ENCODE data around the gene KIAA1671. TPM values are rescaled to one million over a fixed set of nuclear protein-coding genes. Genes with fewer than 3 reads are reported as not detected.

The KIAA1671 gene
- total RNA-seq, 6 experiments from 2014 or later: 1.3 to 5.0 (median 1.6) TPM

DNA sequence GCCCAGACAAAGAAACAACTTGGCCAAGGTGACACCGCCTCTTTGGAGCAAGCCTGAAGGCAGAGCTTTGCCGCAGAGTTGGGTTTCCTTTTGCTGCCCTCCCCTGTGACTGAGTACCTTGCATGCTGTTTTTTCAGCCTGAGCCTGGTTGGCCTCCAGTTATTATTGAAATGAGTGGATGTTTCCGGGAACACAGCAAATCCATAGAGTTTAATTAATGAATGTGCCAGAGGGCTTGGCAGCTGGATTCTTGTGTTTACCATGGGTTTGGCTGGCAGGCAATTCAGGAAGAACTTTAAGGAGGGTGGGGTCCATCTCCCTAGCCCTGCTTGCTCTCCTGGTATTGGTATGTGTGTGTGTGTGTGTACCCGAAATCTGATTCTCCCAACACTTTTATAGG is 181.5 kb downstream of the KIAA1671 start:
- H3K9me3 Mint-ChIP-seq: peaks cover 40% of the 10 kb centered on the region
- no peak overlapping the region for H3K4me3 Mint-ChIP-seq
- no peaks in the 10 kb centered on the region for H3K4me1 Mint-ChIP-seq (ENCODE audit: low read depth)
- no peak overlapping the region for H3K27ac Mint-ChIP-seq
- H3K27me3 Mint-ChIP-seq (ENCODE audit: insufficient read depth): no peaks in the 10 kb centered on the region; the same call in 1 of the 2 replicates
- TF ChIP-seq, protein P1, sequence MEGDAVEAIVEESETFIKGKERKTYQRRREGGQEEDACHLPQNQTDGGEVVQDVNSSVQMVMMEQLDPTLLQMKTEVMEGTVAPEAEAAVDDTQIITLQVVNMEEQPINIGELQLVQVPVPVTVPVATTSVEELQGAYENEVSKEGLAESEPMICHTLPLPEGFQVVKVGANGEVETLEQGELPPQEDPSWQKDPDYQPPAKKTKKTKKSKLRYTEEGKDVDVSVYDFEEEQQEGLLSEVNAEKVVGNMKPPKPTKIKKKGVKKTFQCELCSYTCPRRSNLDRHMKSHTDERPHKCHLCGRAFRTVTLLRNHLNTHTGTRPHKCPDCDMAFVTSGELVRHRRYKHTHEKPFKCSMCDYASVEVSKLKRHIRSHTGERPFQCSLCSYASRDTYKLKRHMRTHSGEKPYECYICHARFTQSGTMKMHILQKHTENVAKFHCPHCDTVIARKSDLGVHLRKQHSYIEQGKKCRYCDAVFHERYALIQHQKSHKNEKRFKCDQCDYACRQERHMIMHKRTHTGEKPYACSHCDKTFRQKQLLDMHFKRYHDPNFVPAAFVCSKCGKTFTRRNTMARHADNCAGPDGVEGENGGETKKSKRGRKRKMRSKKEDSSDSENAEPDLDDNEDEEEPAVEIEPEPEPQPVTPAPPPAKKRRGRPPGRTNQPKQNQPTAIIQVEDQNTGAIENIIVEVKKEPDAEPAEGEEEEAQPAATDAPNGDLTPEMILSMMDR (IDR thresholded peaks at IDR 0.05): no peak
- no peaks in the 10 kb centered on the region for H3K36me3 Mint-ChIP-seq (ENCODE audit: low read depth)
- DNase-seq: no peak

DNA sequence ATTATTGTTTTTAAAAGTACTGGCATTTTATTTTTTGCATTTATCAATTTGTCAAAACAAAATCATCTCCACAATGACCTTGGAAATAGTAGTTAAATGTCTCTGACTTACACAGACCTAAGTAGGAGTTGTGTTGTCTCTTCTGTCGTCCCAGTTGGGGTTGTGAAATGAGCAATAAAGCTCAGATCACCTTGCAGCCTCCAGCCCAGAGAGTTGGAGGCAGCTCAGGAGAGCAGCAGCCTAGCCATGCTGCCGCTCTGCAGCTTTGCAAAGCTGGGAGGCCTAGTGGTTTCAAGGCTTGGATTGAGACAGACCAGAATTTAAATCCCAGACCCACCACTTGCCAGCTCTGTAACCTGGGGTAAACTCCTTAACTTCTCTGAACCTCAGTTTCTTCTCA is 181.9 kb downstream of the KIAA1671 start:
- no peaks in the 10 kb centered on the region; the same call in 1 of the 2 replicates for H3K27me3 Mint-ChIP-seq (ENCODE audit: insufficient read depth)
- TF ChIP-seq, protein P1 (IDR thresholded peaks at IDR 0.05): no peak
- no peak for DNase-seq
- H3K4me3 Mint-ChIP-seq: no peak overlapping the region
- no peaks in the 10 kb centered on the region for H3K4me1 Mint-ChIP-seq (ENCODE audit: low read depth)
- peaks cover 45% of the 10 kb centered on the region for H3K9me3 Mint-ChIP-seq
- H3K36me3 Mint-ChIP-seq (ENCODE audit: low read depth): no peaks in the 10 kb centered on the region
- H3K27ac Mint-ChIP-seq: no peak overlapping the region

DNA sequence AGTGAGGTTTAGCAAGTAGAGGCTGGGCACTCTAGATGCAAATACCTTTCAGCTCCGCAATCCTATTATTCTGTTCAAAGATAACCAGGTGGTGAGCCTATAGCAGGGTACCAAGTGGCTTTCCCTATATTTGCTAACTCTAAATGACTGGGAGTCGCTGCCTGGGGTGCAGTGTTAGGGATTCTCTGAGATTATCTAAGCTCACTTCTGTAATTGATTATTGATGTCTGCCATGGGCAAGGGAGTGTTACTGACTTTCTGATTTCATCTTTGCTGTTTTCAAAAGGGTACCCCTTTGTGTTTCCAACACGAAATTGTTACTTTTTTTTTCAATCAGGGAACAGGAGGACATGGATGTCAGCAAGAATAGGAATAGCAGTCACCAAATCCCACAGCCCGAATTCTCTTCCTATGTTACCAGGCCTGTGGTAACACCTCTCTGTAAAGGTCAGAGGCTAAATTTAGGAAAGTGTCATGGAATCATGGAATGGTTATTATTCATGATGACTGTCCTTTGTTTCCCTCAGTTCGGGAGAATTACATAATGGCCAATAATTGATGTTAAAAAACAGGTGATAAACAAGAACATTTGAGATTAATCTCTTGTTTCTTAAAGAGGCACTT is 184.5 kb downstream of the KIAA1671 start:
- Mint-ChIP-seq H3K4me1 (ENCODE audit: low read depth) (no peaks in the 10 kb centered on the region), H3K9me3 (peaks cover 42% of the 10 kb centered on the region), H3K27me3 (ENCODE audit: insufficient read depth) (no peaks in the 10 kb centered on the region; the same call in 1 of the 2 replicates), H3K36me3 (ENCODE audit: low read depth) (no peaks in the 10 kb centered on the region), H3K27ac (no peak overlapping the region), H3K4me3 (no peak overlapping the region)
- DNase-seq: no peak
- TF ChIP-seq, protein P1 (IDR thresholded peaks at IDR 0.05): no peak

DNA sequence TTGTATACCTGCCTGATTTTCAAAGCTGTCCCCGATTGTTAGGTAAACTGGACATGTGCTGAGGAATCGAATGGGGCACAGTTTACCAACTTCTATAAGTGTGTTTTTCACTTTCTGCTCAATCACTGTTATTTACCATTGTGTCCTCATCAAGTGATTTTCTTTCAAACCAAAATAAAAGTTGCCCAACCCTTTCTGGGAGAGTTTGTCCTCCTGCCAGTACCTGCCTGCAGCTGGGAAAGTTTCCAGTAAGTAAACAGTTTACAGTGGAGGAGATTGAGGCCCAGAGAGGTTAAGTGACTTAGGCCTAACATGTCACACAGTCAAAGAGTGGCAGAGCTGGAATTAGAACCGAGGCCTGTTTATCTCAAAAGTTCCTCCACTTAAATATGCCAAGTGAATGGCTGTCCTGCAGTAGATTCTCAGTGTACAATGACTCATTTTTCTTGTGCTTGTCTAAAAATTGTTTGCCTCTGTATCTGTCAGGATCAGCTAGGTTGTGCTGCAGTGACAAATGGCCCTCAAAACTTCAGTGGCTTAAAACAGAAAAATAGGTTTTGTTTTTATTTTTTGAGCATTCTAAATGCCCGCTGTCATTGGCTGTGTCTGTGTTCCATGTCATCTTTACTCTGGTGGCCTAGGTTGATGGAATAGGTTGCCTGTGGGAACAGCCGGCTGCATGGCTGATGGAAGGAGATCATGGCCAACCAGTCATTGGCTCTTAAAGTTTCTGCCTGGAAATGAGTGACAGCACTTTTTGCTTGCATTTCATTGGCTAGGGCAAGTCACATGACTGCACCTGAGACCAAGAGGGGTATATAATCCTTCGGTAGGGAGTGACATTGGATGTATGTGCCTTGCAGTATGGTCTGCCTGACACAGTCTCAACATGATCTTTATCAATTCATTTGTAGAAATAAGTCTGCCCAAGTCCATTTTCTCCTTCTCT is 185.3 kb downstream of the KIAA1671 start:
- Mint-ChIP-seq H3K4me3 (no peak overlapping the region), H3K4me1 (ENCODE audit: low read depth) (no peaks in the 10 kb centered on the region), H3K27ac (no peak overlapping the region), H3K9me3 (peaks cover 35% of the 10 kb centered on the region), H3K27me3 (ENCODE audit: insufficient read depth) (no peaks in the 10 kb centered on the region; the same call in 1 of the 2 replicates), H3K36me3 (ENCODE audit: low read depth) (no peaks in the 10 kb centered on the region)
- TF ChIP-seq, protein P1 (IDR thresholded peaks at IDR 0.05): no peak
- DNase-seq: no peak

DNA sequence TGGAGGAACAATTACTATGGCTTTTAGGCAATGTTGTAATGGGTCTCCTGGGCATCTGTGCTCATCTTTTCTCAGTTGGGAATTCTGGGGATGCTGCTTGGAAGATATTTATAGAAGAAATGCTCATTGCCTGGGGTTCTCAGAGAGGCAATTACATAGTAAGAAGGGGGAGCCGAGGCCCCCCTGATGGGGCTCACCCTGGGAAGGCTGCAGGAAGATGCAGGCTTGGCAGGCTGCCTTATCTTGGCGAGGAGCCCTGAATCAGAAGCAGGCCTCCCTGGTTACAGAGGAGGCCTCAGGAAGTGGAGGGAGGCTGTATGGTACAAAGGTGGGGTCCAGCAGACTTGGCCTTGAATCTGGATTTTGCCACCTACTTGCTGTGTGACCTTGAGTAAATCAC is 186.5 kb downstream of the KIAA1671 start:
- Mint-ChIP-seq H3K9me3 (peaks cover 36% of the 10 kb centered on the region), H3K4me1 (ENCODE audit: low read depth) (no peaks in the 10 kb centered on the region), H3K27ac (no peak overlapping the region), H3K36me3 (ENCODE audit: low read depth) (no peaks in the 10 kb centered on the region), H3K4me3 (no peak overlapping the region), H3K27me3 (ENCODE audit: insufficient read depth) (no peaks in the 10 kb centered on the region)
- TF ChIP-seq, protein P1 (IDR thresholded peaks at IDR 0.05): no peak
- no peak for DNase-seq

Measured in HFFc6 (cell line).